Measurements from ENCODE around the gene ENSA. TPM values are rescaled to one million over a fixed set of nuclear protein-coding genes. Genes with fewer than 3 reads are reported as not detected.
"Not testable (repeated sequence)": the region's sequence is repeated elsewhere in the genome, so short reads cannot be mapped to it uniquely, and the experiment has no call there.

Gene ENSA
- polyA plus RNA-seq, 1 donor = 135 TPM

GRCh38 chr1:150582371-150582770 lies 47.0 kb downstream of the ENSA start:
- H3K27ac ChIP-seq (ENCODE audit: low read length) = no peak overlapping the region
- WGBS (ENCODE audit: insufficient coverage, low lambda C conversion rate) = no CpG with 5 or more reads among the region's 2 CpGs

GRCh38 chr1:150581962-150582361 lies 47.5 kb downstream of the ENSA start:
- not testable (repeated sequence) for H3K36me3 ChIP-seq (ENCODE audit: control insufficient read depth, insufficient read depth, low read length); H3K4me3 ChIP-seq (ENCODE audit: low read length); H3K27ac ChIP-seq (ENCODE audit: low read length); H3K27me3 ChIP-seq (ENCODE audit: control insufficient read depth, insufficient read depth, low read length); DNase-seq; H3K9me3 ChIP-seq (ENCODE audit: control insufficient read depth, low read depth, low read length); H3K4me1 ChIP-seq (ENCODE audit: control insufficient read depth, insufficient read depth, low read length)
- WGBS (ENCODE audit: insufficient coverage, low lambda C conversion rate) = no CpG with 5 or more reads among the region's 14 CpGs

More at GRCh38 chr1:150582371-150582770, 47.0 kb downstream of the ENSA start:
- no peak for DNase-seq
- no peak overlapping the region for H3K4me3 ChIP-seq (ENCODE audit: low read length)
- H3K4me1 ChIP-seq (ENCODE audit: control insufficient read depth, insufficient read depth, low read length) = peaks cover 6% of the 10 kb centered on the region
- no peaks in the 10 kb centered on the region for H3K9me3 ChIP-seq (ENCODE audit: control insufficient read depth, low read depth, low read length)
- no peaks in the 10 kb centered on the region for H3K27me3 ChIP-seq (ENCODE audit: control insufficient read depth, insufficient read depth, low read length)
- H3K36me3 ChIP-seq (ENCODE audit: control insufficient read depth, insufficient read depth, low read length) = peaks cover under 1% of the 10 kb centered on the region

GRCh38 chr1:150581437-150581836 lies 48.0 kb downstream of the ENSA start:
- H3K4me3 ChIP-seq (ENCODE audit: low read length); H3K4me1 ChIP-seq (ENCODE audit: control insufficient read depth, insufficient read depth, low read length); DNase-seq; H3K27ac ChIP-seq (ENCODE audit: low read length); H3K27me3 ChIP-seq (ENCODE audit: control insufficient read depth, insufficient read depth, low read length); H3K9me3 ChIP-seq (ENCODE audit: control insufficient read depth, low read depth, low read length); H3K36me3 ChIP-seq (ENCODE audit: control insufficient read depth, insufficient read depth, low read length): not testable (repeated sequence)
- WGBS (ENCODE audit: insufficient coverage, low lambda C conversion rate) = 100% methylated on average over 1 of the region's 7 CpGs

GRCh38 chr1:150580966-150581365 lies 48.4 kb downstream of the ENSA start:
- no CpG with 5 or more reads among the region's 3 CpGs for WGBS (ENCODE audit: insufficient coverage, low lambda C conversion rate)
- H3K9me3 ChIP-seq (ENCODE audit: control insufficient read depth, low read depth, low read length); H3K4me3 ChIP-seq (ENCODE audit: low read length); DNase-seq; H3K27me3 ChIP-seq (ENCODE audit: control insufficient read depth, insufficient read depth, low read length); H3K4me1 ChIP-seq (ENCODE audit: control insufficient read depth, insufficient read depth, low read length); H3K27ac ChIP-seq (ENCODE audit: low read length): not testable (repeated sequence)
- H3K36me3 ChIP-seq (ENCODE audit: control insufficient read depth, insufficient read depth, low read length) = peaks cover 10% of the 10 kb centered on the region

GRCh38 chr1:150579945-150580642 lies 49.3 kb downstream of the ENSA start:
- DNase-seq = no peak
- no peaks in the 10 kb centered on the region for H3K9me3 ChIP-seq (ENCODE audit: control insufficient read depth, low read depth, low read length)
- 20% methylated on average over 1 of the region's 15 CpGs for WGBS (ENCODE audit: insufficient coverage, low lambda C conversion rate)
- peaks cover 19% of the 10 kb centered on the region for H3K36me3 ChIP-seq (ENCODE audit: control insufficient read depth, insufficient read depth, low read length)
- no peaks in the 10 kb centered on the region for H3K27me3 ChIP-seq (ENCODE audit: control insufficient read depth, insufficient read depth, low read length)
- H3K4me1 ChIP-seq (ENCODE audit: control insufficient read depth, insufficient read depth, low read length) = peaks cover 14% of the 10 kb centered on the region
- peak overlapping the region; percentile 94 for H3K27ac ChIP-seq (ENCODE audit: low read length)
- H3K4me3 ChIP-seq (ENCODE audit: low read length) = peak overlapping the region; percentile 55

- Histone ChIP-seq H3K9me3 (ENCODE audit: control insufficient read depth, low read depth, low read length) (no peaks in the 10 kb centered on the region), H3K4me1 (ENCODE audit: control insufficient read depth, insufficient read depth, low read length) (peaks cover 20% of the 10 kb centered on the region), H3K36me3 (ENCODE audit: control insufficient read depth, insufficient read depth, low read length) (peaks cover 26% of the 10 kb centered on the region), H3K27me3 (ENCODE audit: control insufficient read depth, insufficient read depth, low read length) (no peaks in the 10 kb centered on the region), H3K27ac (ENCODE audit: low read length) (peak within 1 kb of the TSS; percentile 94), H3K4me3 (ENCODE audit: low read length) (peak within 1 kb of the TSS; percentile 92)
- WGBS (ENCODE audit: insufficient coverage, low lambda C conversion rate) = no CpG with 5 or more reads among the region's 94 CpGs
- peak; percentile 93 to 96 for DNase-seq
Measured at GRCh38 chr1:150579110-150579944, 50.1 kb downstream of the ENSA start, which contains the start of gene MCL1. TSS of gene MCL1 (minus strand) at chr1:150579610. CDS start at chr1:150579530, 80 bp downstream.

GRCh38 chr1:150578272-150579109 lies 50.9 kb downstream of the ENSA start:
- Histone ChIP-seq H3K36me3 (ENCODE audit: control insufficient read depth, insufficient read depth, low read length) (peaks cover 32% of the 10 kb centered on the region), H3K27me3 (ENCODE audit: control insufficient read depth, insufficient read depth, low read length) (no peaks in the 10 kb centered on the region), H3K4me3 (ENCODE audit: low read length) (peak overlapping the region; percentile 92), H3K27ac (ENCODE audit: low read length) (peak overlapping the region; percentile 94), H3K4me1 (ENCODE audit: control insufficient read depth, insufficient read depth, low read length) (peaks cover 21% of the 10 kb centered on the region), H3K9me3 (ENCODE audit: control insufficient read depth, low read depth, low read length) (no peaks in the 10 kb centered on the region)
- peak; percentile 66 to 81 for DNase-seq
- 0% methylated on average over 3 of the region's 50 CpGs for WGBS (ENCODE audit: insufficient coverage, low lambda C conversion rate)

- H3K4me3 ChIP-seq (ENCODE audit: low read length) = peak overlapping the region; percentile 92
- peaks cover 21% of the 10 kb centered on the region for H3K4me1 ChIP-seq (ENCODE audit: control insufficient read depth, insufficient read depth, low read length)
- H3K27ac ChIP-seq (ENCODE audit: low read length) = peak overlapping the region; percentile 94
- DNase-seq = peak in 1 of 2 donors; percentile 39
- no peaks in the 10 kb centered on the region for H3K27me3 ChIP-seq (ENCODE audit: control insufficient read depth, insufficient read depth, low read length)
- 3% methylated on average over 4 of the region's 11 CpGs for WGBS (ENCODE audit: insufficient coverage, low lambda C conversion rate)
- H3K9me3 ChIP-seq (ENCODE audit: control insufficient read depth, low read depth, low read length) = no peaks in the 10 kb centered on the region
- peaks cover 40% of the 10 kb centered on the region for H3K36me3 ChIP-seq (ENCODE audit: control insufficient read depth, insufficient read depth, low read length)
Measured at GRCh38 chr1:150577557-150578271, 51.7 kb downstream of the ENSA start.

GRCh38 chr1:150576794-150577556 lies 52.4 kb downstream of the ENSA start:
- WGBS (ENCODE audit: insufficient coverage, low lambda C conversion rate) = no CpG with 5 or more reads among the region's 2 CpGs
- Histone ChIP-seq H3K4me3 (ENCODE audit: low read length) (peak overlapping the region; percentile 92), H3K9me3 (ENCODE audit: control insufficient read depth, low read depth, low read length) (no peaks in the 10 kb centered on the region), H3K36me3 (ENCODE audit: control insufficient read depth, insufficient read depth, low read length) (peaks cover 44% of the 10 kb centered on the region), H3K4me1 (ENCODE audit: control insufficient read depth, insufficient read depth, low read length) (peaks cover 21% of the 10 kb centered on the region), H3K27ac (ENCODE audit: low read length) (peak overlapping the region; percentile 94), H3K27me3 (ENCODE audit: control insufficient read depth, insufficient read depth, low read length) (no peaks in the 10 kb centered on the region)
- DNase-seq = peak in 1 of 2 donors; percentile 60

Data from large intestine (tissue), 3 donors.